LNCAP (cell line): ENCODE data around the gene SPATS2.
A peak's percentile ranks its signal among the peaks of the same experiment; 100 is the strongest.

Source experiments
- TF ChIP-seq, protein P1 (sequence below): fragments of 450-650 bp; IDR thresholded peaks from 2 replicates; pipeline ENCODE4 v1.5.1; 2017; ENCODE audit warnings: mild to moderate bottlenecking

The SPATS2 gene

DNA sequence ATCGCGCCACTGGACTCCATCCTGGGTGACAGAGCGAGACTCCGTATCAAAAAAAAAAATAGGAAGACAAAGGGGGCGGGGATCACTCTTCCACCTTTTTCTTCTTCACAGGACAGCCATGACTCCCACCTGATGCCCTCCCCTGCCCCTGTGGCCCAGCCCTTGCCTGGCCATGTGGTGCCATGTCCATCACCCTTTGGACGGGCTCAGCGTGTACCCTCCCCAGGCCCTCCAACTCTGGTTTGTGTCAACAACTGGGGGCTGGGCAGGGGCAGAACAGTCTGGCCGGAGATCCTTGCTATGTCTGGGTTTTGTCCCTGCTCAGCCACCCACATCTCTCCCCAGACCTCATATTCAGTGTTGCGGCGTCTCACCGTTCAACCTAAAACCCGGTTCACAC, 38.4 kb upstream of the SPATS2 start:
- TF ChIP-seq, protein P1, sequence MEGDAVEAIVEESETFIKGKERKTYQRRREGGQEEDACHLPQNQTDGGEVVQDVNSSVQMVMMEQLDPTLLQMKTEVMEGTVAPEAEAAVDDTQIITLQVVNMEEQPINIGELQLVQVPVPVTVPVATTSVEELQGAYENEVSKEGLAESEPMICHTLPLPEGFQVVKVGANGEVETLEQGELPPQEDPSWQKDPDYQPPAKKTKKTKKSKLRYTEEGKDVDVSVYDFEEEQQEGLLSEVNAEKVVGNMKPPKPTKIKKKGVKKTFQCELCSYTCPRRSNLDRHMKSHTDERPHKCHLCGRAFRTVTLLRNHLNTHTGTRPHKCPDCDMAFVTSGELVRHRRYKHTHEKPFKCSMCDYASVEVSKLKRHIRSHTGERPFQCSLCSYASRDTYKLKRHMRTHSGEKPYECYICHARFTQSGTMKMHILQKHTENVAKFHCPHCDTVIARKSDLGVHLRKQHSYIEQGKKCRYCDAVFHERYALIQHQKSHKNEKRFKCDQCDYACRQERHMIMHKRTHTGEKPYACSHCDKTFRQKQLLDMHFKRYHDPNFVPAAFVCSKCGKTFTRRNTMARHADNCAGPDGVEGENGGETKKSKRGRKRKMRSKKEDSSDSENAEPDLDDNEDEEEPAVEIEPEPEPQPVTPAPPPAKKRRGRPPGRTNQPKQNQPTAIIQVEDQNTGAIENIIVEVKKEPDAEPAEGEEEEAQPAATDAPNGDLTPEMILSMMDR = no peak

DNA sequence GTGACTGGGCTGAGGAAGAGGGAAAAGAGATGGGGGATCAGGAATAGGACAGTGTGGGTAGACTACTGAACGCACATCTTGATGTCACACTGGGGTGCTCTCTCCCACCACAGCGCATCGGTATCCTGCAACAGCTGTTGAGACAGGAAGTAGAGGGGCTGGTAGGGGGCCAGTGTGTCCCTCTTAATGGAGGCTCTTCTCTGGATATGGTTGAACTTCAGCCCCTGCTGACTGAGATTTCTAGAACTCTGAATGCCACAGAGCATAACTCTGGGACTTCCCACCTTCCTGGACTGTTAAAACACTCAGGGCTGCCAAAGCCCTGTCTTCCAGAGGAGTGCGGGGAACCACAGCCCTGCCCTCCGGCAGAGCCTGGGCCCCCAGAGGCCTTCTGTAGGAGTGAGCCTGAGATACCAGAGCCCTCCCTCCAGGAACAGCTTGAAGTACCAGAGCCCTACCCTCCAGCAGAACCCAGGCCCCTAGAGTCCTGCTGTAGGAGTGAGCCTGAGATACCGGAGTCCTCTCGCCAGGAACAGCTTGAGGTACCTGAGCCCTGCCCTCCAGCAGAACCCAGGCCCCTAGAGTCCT, 37.1 kb upstream of the SPATS2 start:
- TF ChIP-seq, protein P1 = no peak

DNA sequence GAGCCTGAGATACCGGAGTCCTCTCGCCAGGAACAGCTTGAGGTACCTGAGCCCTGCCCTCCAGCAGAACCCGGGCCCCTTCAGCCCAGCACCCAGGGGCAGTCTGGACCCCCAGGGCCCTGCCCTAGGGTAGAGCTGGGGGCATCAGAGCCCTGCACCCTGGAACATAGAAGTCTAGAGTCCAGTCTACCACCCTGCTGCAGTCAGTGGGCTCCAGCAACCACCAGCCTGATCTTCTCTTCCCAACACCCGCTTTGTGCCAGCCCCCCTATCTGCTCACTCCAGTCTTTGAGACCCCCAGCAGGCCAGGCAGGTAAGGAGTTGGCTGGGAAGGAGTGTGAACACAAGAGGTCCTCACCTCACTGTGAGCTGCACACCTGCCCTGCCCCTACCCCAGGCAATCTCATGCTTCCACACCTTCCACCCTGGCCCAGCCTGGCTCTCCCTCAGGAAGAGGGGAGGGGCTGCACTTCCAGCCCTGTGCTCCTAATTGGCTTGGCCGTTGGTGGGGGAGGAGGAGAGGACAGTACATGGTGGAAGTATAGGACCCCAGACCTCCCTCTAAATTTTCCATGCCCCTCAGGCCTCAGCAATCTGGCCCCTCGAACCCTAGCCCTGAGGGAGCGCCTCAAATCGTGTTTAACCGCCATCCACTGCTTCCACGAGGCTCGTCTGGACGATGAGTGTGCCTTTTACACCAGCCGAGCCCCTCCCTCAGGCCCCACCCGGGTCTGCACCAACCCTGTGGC, 36.5 kb upstream of the SPATS2 start:
- TF ChIP-seq, protein P1 = no peak

DNA sequence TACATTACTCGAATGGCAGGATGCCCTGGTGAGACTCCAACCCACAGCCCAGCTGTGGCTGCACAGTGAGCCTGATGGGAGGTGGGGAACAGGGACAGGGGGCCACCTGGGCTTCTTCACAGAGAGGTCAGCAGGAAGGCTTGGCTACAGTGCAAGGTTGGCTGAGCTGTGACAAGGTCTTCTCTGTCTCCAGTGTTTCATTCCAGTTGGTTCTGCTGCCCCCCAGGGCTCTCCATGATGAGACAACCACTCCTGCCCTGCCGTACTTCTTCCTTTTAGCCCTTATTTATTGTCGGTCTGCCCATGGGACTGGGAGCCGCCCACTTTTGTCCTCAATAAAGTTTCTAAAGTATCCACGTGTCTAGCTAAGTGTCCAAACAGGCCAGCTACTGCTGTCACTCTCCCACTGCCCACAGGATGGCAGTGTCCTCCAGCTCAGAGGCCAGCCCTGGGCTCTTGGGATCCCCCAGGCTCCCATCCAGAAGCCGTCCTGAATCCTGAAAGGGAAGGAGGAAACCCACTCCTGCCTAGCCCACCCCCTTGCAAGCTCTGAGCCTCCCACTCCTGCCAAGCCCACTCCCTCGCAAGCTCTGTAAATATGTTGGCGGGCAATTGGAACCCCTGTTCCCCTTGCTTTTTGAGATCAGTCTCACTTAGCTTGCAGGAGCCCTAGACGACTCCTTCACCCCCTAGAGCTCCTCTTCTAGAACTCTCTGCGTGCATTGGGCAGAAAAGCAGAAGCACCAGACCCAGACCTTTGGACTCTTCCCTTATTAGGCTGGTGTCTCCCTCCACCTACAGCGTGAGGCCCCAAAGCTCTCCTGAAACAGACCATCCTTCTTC, 35.7 kb upstream of the SPATS2 start:
- TF ChIP-seq, protein P1 = peak; percentile 83

DNA sequence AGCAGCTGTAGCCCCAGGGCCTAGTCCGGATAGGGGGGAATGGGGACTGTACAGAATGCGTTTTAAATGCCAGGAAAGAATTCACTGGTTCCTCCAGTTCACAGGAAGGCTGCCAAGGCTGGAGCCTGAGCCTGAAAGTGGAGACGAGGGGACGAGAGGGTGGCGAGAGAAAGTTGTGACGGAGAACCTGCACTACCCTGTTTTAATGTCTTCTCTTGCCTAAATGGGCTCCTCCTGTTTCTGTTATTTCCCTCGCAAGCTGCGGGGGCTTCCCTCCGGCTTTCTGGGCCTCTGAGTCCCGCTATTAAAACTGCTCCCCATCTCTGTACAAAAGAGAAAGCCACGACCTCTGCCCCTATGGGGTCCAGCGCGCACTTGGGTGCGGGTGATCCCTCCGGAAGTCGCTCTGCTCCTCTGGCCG, 34.8 kb upstream of the SPATS2 start:
- TF ChIP-seq, protein P1 = no peak

DNA sequence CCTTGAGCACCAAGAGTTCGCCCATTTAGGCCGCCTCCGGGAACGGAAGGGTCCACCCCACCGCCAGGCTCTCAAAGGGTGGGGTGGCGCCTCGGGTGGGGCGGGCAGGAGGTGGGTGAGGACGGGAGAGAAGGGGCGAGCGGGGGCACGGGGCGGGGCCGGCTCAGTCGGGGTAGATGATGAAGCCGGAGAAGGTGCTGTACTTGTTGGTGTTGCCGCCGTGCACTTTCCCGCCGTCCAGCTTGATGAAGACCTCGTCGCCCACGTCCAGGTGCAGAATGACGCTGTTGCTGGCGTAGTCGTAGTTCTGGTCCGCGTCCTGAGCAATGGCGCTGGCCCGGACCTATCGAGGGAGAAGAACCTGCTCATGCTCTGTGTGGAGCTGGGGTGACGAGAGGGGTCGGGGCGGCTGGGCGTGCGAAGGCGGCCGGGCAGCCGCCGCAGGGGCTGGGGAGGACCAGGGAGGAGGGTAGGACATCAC, 34.3 kb upstream of the SPATS2 start:
- TF ChIP-seq, protein P1 = no peak

DNA sequence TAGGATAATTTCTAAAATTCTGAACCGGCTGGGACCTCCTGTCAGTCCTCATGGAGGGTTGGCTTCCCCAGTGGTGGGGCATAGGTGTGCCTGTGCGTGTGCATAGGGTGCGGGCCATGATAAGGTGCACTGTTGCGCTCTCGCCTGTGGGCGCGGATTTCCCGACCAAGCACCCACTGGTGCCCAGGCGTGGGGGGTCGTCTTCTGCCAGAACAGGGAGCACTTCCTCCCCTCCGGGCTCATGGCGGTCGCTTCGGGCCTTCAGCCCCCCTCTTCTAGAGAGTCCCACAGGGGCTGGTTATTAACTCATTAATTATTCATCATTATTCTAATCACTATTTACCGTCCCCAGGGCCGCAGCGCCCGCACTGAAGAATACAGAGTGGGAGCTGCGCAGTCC, 33.0 kb upstream of the SPATS2 start:
- TF ChIP-seq, protein P1 = no peak
